Measurements from ENCODE around the gene GTSE1.

The GTSE1 gene

DNA sequence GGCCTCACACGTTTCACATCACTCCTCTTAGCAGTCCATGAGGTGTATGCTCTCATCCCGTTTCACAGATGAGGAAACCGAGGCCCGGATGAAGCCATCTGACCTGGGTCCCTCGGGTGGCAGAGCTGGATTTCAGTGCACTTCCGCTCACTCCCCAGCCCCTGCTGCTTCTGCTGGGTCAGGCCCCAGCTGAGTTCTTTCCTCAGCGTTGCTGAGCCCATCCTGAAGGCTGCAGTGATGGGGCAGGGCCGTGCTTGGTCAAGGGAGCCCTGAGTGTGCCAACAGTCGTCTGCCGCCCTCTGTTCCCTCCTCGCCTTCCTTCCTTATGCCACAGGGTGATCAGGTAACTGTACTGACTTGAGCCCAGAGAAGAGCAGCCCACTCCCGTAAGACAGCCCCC is 51.0 kb downstream of the GTSE1 start:
- no peak for DNase-seq (ENCODE audit: low read depth)
- TF ChIP-seq, protein P1, sequence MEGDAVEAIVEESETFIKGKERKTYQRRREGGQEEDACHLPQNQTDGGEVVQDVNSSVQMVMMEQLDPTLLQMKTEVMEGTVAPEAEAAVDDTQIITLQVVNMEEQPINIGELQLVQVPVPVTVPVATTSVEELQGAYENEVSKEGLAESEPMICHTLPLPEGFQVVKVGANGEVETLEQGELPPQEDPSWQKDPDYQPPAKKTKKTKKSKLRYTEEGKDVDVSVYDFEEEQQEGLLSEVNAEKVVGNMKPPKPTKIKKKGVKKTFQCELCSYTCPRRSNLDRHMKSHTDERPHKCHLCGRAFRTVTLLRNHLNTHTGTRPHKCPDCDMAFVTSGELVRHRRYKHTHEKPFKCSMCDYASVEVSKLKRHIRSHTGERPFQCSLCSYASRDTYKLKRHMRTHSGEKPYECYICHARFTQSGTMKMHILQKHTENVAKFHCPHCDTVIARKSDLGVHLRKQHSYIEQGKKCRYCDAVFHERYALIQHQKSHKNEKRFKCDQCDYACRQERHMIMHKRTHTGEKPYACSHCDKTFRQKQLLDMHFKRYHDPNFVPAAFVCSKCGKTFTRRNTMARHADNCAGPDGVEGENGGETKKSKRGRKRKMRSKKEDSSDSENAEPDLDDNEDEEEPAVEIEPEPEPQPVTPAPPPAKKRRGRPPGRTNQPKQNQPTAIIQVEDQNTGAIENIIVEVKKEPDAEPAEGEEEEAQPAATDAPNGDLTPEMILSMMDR (IDR thresholded peaks at IDR 0.05; ENCODE audit: low read depth, low read length, missing control alignments): no peak
- in situ Hi-C loops (cut with HindIII; ENCODE audit: low sequenced_read_pairs): no loop called here
- H3K4me3 ChIP-seq (ENCODE audit: low read depth, low read length): no peak overlapping the region

DNA sequence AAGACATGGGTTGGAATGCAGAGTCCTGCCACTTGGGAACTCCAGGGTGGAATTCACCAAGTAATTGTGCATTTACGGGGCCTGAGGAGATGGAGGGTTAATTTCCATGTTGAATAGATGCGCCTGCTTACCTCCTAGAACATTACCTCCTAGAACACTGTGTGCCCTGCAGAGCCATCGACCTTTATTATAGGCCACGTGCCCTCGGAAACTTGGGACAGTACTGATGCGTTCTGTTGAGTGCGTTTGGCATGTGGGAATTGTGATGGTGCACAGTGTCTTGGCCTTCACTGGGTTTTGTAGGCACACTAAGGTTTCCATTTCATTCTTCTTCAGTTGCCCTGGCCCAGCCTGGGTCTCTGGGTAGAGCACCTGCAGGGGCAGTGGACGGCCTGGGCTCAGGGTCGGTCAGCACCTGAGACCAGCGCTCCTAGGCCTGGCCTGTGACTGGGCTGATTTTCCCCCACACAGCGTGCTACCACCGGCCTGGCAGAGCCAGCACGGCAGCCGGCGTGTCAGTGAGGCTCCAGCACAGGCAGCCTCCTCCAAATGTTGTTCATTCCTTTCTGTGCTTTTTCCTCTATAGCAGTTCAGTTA is 51.5 kb downstream of the GTSE1 start:
- TF ChIP-seq, protein P1 (IDR thresholded peaks at IDR 0.05; ENCODE audit: low read depth, low read length, missing control alignments): no peak
- in situ Hi-C loops (cut with HindIII; ENCODE audit: low sequenced_read_pairs): no loop called here
- no peak for DNase-seq (ENCODE audit: low read depth)
- no peak overlapping the region for H3K4me3 ChIP-seq (ENCODE audit: low read depth, low read length)

DNA sequence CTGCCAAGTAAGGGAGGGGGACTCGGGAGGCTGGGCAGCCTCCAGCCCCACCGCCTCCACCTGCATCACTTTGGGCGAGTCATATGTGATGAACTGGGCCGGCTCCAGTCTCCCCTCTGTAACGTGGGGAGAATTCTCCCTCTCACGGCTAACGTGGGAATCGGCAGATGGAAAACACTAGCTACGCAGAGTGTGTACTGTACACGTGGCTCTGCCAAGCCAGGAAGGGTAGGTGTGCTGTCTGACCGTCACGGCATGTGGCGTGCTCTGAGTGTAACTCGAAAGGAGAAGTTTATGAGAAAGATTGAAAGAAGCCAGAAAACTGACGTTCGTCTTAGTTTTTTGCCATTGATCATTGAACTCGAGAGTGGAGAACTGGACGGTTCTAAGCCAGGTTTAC is 52.6 kb downstream of the GTSE1 start:
- no peak overlapping the region for H3K4me3 ChIP-seq (ENCODE audit: low read depth, low read length)
- TF ChIP-seq, protein P1 (IDR thresholded peaks at IDR 0.05; ENCODE audit: low read depth, low read length, missing control alignments): no peak
- in situ Hi-C loops (cut with HindIII; ENCODE audit: low sequenced_read_pairs): no loop called here
- no peak for DNase-seq (ENCODE audit: low read depth)

DNA sequence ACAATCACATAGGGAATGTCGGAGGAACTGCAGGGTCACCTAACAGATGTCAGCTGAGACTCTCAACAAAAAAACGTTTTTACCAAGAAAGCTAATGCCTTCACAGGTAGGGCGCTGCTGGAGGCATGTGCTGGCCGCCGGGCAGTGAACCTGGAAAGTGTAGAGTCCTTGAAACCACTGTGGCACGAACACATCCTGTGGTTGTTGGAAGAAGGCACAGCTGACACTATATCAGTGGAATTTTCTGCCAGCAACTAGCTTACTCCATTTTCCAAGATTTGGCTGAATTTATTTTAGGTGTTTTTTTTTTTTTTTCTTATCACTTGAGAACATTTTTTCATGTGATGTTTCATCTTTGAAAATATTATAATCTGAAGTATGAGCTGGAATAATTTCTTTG is 53.0 kb downstream of the GTSE1 start:
- DNase-seq (ENCODE audit: low read depth): no peak
- in situ Hi-C loops (cut with HindIII; ENCODE audit: low sequenced_read_pairs): no loop called here
- no peak overlapping the region for H3K4me3 ChIP-seq (ENCODE audit: low read depth, low read length)
- TF ChIP-seq, protein P1 (IDR thresholded peaks at IDR 0.05; ENCODE audit: low read depth, low read length, missing control alignments): no peak

DNA sequence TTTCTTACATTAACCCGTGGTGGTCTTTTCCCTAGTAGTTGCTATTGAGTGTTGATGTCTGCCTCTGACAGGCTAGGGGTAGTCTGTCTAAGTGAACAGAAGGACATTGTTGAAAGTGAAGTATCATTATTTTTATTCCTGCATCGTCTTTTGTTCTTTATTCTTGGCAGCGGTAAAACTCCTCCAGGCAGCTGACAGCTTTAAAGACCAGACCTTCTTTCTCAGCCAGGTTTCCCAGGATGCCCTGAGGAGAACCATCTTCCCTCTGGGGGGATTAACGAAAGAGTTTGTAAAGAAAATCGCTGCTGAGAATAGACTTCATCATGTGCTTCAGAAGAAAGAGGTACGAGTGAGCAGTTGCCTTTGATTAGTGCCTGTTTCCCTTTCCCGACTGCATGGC is 53.5 kb downstream of the GTSE1 start:
- no peak for DNase-seq (ENCODE audit: low read depth)
- H3K4me3 ChIP-seq (ENCODE audit: low read depth, low read length): no peak overlapping the region
- in situ Hi-C loops (cut with HindIII; ENCODE audit: low sequenced_read_pairs): no loop called here
- TF ChIP-seq, protein P1 (IDR thresholded peaks at IDR 0.05; ENCODE audit: low read depth, low read length, missing control alignments): no peak

DNA sequence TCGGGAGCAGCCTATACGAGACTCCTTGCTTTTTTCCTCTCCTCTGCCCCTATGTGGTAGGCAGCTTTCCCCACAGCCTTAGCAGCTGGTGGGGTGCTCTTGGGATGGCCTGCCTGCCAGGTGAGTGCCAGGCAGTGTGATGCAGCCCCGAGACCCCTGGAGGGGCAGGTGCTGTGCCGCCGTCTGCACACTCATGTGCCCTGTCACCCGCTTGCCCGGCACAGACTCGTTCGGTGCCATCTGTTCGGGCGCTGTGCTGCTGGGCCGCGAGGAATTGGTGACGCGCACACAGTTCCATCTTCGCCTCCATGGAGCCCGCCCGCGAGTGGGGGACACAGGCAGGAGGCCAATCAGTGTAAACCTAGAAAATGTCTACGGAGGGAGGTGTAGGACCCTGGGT is 54.0 kb downstream of the GTSE1 start:
- TF ChIP-seq, protein P1 (IDR thresholded peaks at IDR 0.05; ENCODE audit: low read depth, low read length, missing control alignments): no peak
- in situ Hi-C loops (cut with HindIII; ENCODE audit: low sequenced_read_pairs): no loop called here
- DNase-seq (ENCODE audit: low read depth): no peak
- no peak overlapping the region for H3K4me3 ChIP-seq (ENCODE audit: low read depth, low read length)
